ENCODE data around the gene MYBBP1A. TPM values are rescaled to one million over a fixed set of nuclear protein-coding genes. Genes with fewer than 3 reads are reported as not detected.

Gene MYBBP1A
- total RNA-seq, 4 donors from 2014 or later = 42.5 to 60.2 (median 48.9) TPM

DNA sequence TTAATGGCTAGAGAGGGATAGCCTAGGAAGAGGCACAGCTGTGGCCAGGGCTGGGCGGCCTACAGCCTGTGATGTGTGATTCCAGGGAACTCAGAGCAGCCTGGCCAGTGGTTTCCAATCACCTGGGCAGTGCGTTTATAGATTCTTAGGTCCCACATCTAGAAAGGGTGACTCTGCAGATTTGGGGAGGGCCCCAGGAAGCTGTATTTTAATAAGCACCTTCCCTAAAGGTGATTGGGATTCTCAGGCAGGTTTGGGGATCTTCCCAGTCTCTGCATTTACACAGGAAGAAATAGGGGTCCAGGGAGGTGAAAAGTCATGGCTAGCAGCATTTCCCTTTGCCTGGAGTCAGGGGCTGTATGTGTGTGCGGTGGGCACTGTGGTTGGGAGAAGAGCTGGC lies 47.0 kb downstream of the MYBBP1A start:
- intact Hi-C loops (cut with DNase I; ENCODE audit: low total_unique reads) (no loop called here), in situ Hi-C loops (cut with MboI; ENCODE audit: low sequenced_read_pairs in 4 of 4) (no loop called here)
- Histone ChIP-seq H3K36me3 (no peaks in the 10 kb centered on the region), H3K4me1 (peaks cover 14 to 36% of the 10 kb centered on the region in 2 donors), H3K27me3 (peaks cover 0 to 3% (median 0%) of the 10 kb centered on the region in 3 donors), H3K9me3 (no peaks in the 10 kb centered on the region), H3K4me3 (no peak overlapping the region), H3K27ac (peak overlapping the region; percentile 20 to 68 (median 59))
- ATAC-seq = no peak
- no peak for DNase-seq
- TF ChIP-seq CTCF (IDR thresholded peaks at IDR 0.05 in 4 of 5, conservative IDR thresholded peaks at IDR 0.05 in 1 of 5) = no peak
- TF ChIP-seq POLR2A (IDR thresholded peaks at IDR 0.05) = no peak

- H3K4me1 ChIP-seq = peaks cover 16 to 36% of the 10 kb centered on the region in 2 donors
Observed at GRCh38 chr17:4507361-4508111, 47.6 kb downstream of the MYBBP1A start.

DNA sequence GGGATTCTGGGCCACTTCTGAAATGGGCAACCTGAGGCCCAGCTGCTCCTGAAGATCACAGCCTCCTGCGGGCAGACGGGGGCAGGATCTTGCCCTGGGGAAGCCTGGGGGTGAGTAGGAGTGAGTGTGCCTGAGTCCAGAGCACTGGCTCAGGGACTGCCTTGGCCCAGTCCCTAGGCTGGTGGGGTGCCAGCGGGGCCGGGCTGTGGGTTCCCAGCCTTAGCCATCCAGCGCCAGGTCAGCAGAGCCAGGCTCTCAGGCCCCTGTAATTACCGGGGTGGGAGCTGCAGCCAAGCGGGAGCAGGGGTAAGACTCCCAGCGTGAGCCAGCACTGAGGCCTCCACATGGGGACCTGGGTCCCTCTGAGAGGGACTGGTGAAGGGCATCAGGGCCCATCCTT lies 48.3 kb downstream of the MYBBP1A start:
- DNase-seq (no peak), ATAC-seq (no peak)
- intact Hi-C loops (cut with DNase I; ENCODE audit: low total_unique reads) = no loop called here
- TF ChIP-seq CTCF (IDR thresholded peaks at IDR 0.05 in 4 of 5, conservative IDR thresholded peaks at IDR 0.05 in 1 of 5) = no peak
- TF ChIP-seq POLR2A (IDR thresholded peaks at IDR 0.05) = no peak
- Histone ChIP-seq H3K36me3 (no peaks in the 10 kb centered on the region), H3K4me1 (peaks cover 16 to 36% of the 10 kb centered on the region in 2 donors), H3K27me3 (peaks cover 0 to 8% (median 0%) of the 10 kb centered on the region in 3 donors), H3K27ac (peak overlapping the region in 3 of 4 donors; percentile 37 to 61 (median 40)), H3K9me3 (no peaks in the 10 kb centered on the region), H3K4me3 (no peak overlapping the region)
- in situ Hi-C loops (cut with MboI; ENCODE audit: low sequenced_read_pairs in 4 of 4) = no loop called here

More at GRCh38 chr17:4507361-4508111, 47.6 kb downstream of the MYBBP1A start:
- TF ChIP-seq POLR2A (IDR thresholded peaks at IDR 0.05) (no peak), CTCF (IDR thresholded peaks at IDR 0.05 in 4 of 5, conservative IDR thresholded peaks at IDR 0.05 in 1 of 5) (no peak)
- intact Hi-C loops (cut with DNase I; ENCODE audit: low total_unique reads) = no loop called here
- in situ Hi-C loops (cut with MboI; ENCODE audit: low sequenced_read_pairs in 4 of 4) = no loop called here
- ATAC-seq = no peak
- DNase-seq = no peak
- no peak overlapping the region for H3K4me3 ChIP-seq
- H3K9me3 ChIP-seq = no peaks in the 10 kb centered on the region
- no peaks in the 10 kb centered on the region for H3K36me3 ChIP-seq
- peak overlapping the region in 3 of 4 donors; percentile 57 to 68 (median 61) for H3K27ac ChIP-seq
- H3K27me3 ChIP-seq = peaks cover 0 to 8% (median 0%) of the 10 kb centered on the region in 3 donors

DNA sequence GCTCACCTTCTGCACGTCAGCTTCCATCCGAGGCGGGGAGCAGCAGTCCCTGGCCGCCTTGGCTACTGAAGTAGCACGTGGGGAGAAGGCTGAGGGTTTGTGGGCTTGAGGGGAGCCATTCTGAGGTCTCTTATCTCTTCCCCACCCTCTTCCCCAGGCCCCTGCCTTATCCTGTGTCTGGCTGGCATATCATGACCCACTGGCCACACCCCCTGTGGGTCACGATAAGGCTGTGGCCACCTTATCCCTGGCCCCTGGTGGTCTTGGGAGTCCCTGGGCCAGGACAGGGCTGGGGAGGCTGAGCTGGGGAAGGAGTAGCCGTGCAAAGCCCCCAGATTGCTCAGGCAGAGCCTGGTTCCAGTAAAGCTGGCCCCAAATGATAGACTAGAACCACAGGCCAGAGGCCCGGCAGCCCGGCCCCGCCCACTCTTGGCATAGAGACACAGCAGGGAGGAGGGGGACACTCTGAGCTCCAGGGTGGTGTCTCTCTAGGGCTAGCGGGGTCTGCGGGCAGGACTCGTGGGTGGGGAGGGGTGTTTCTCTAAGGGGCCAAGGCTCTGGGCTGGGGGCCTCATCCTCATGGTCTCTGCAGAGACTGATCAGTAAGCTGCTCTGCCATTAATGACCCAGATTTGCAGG lies 48.9 kb downstream of the MYBBP1A start:
- Histone ChIP-seq H3K27me3 (peaks cover 3 to 13% (median 6%) of the 10 kb centered on the region in 3 donors), H3K4me3 (no peak overlapping the region), H3K36me3 (no peaks in the 10 kb centered on the region), H3K4me1 (peaks cover 16 to 36% of the 10 kb centered on the region in 2 donors), H3K9me3 (no peaks in the 10 kb centered on the region), H3K27ac (peak overlapping the region in 3 of 4 donors; percentile 36 to 61 (median 40))
- TF ChIP-seq CTCF (IDR thresholded peaks at IDR 0.05 in 4 of 5, conservative IDR thresholded peaks at IDR 0.05 in 1 of 5) (no peak), POLR2A (IDR thresholded peaks at IDR 0.05) (no peak)
- ATAC-seq = no peak
- in situ Hi-C loops (cut with MboI; ENCODE audit: low sequenced_read_pairs in 4 of 4) (no loop called here), intact Hi-C loops (cut with DNase I; ENCODE audit: low total_unique reads) (no loop called here)
- no peak for DNase-seq
